K562 (cell line): Measurements from ENCODE around the gene NECAB3. TPM values are rescaled to one million over a fixed set of nuclear protein-coding genes. Genes with fewer than 3 reads are reported as not detected.

Source experiments
- CC2D1A ChIP-seq: fragments of 450-650 bp; IDR thresholded peaks from 2 replicates; pipeline ENCODE4 v1.6.1; 2017; ENCODE audit warnings: mild to moderate bottlenecking
- CHD2 ChIP-seq: IDR thresholded peaks from 2 replicates; pipeline ENCODE4 v1.6.1; 2011; ENCODE audit warnings: low read depth, low read length
- CREB1 ChIP-seq, 2 experiments: sonication (generic) in 1 of 2; formaldehyde crosslinking in 1 of 2; IDR thresholded peaks; 2 replicates each; pipeline versions ENCODE4 v1.6.1 to v1.8.0; 2012 to 2022; ENCODE audit warnings: inconsistent platforms in 1 of 2, mild to moderate bottlenecking in 1 of 2, missing genetic modification reagents in 1 of 2, moderate library complexity in 1 of 2
- CXXC5 ChIP-seq: fragments of 250-450 bp; sonication (Bioruptor Pico); IDR thresholded peaks from 2 replicates; pipeline ENCODE4 v1.8.0; 2022; ENCODE audit warnings: inconsistent platforms, mild to moderate bottlenecking, moderate library complexity
- ERF ChIP-seq: fragments of 450-650 bp; formaldehyde crosslinking; IDR thresholded peaks from 2 replicates; pipeline ENCODE4 v1.4.0; 2020; ENCODE audit warnings: mild to moderate bottlenecking, mixed read lengths
- FOXJ2 ChIP-seq: fragments of 200-800 bp; sonication (Bioruptor generic); IDR thresholded peaks from 2 replicates; pipeline ENCODE4 v1.6.1; 2016; ENCODE audit warnings: missing genetic modification characterization, missing compliant biosample characterization
- HDGF ChIP-seq: fragments of 450-650 bp; IDR thresholded peaks from 2 replicates; pipeline ENCODE4 v1.6.1; 2016
- KLF10 ChIP-seq: fragments of 250-450 bp; sonication (Bioruptor Pico); IDR thresholded peaks from 2 replicates; pipeline ENCODE4 v1.6.1; 2021; ENCODE audit warnings: matching md5 sums
- KLF16 ChIP-seq: IDR thresholded peaks from 2 replicates; pipeline ENCODE4 v1.6.1; 2016; ENCODE audit warnings: antibody characterized with exemption
- MTF1 ChIP-seq: fragments of 250-450 bp; sonication (Bioruptor Pico); IDR thresholded peaks from 2 replicates; pipeline ENCODE4 v1.9.0; 2021; ENCODE audit warnings: moderate library complexity, mild to moderate bottlenecking, inconsistent platforms, borderline replicate concordance
- NCOR1 ChIP-seq: fragments of 450-650 bp; IDR thresholded peaks from 2 replicates; pipeline ENCODE4 v1.6.1; 2016; ENCODE audit warnings: mild to moderate bottlenecking, moderate library complexity
- NEUROD1 ChIP-seq: fragments of 150-350 bp; IDR thresholded peaks from 2 replicates; pipeline ENCODE4 v1.6.1; 2014; ENCODE audit warnings: borderline replicate concordance, low read length, low read depth; ENCODE audit not compliant: partially characterized antibody
- NFE2 ChIP-seq: IDR thresholded peaks from 2 replicates; pipeline ENCODE4 v1.6.1; 2014; ENCODE audit warnings: antibody characterized with exemption, low read depth
- NONO ChIP-seq, 2 experiments: fragments of 200-400 bp in 1 of 2; fragments of 450-650 bp in 1 of 2; formaldehyde crosslinking in 1 of 2; IDR thresholded peaks; 2 replicates each; pipeline ENCODE4 v1.6.1; 2017; ENCODE audit warnings: low read depth in 2 of 2, mild to moderate bottlenecking in 2 of 2, moderate library complexity in 2 of 2, low read length in 1 of 2
- PURB ChIP-seq: sonication (generic); formaldehyde crosslinking; IDR thresholded peaks from 2 replicates; pipeline ENCODE4 v1.9.0; 2021; ENCODE audit warnings: low read depth, mild to moderate bottlenecking, missing genetic modification reagents
- RB1 ChIP-seq: fragments of 450-650 bp; IDR thresholded peaks from 2 replicates; pipeline ENCODE4 v1.6.1; 2017; ENCODE audit warnings: low read depth, mild to moderate bottlenecking
- RBBP5 ChIP-seq: fragments of 200-600 bp; sonication (generic); IDR thresholded peaks from 2 replicates; pipeline ENCODE4 v1.6.1; 2012; ENCODE audit warnings: borderline replicate concordance, mild to moderate bottlenecking, low read length, control low read depth, inconsistent platforms; ENCODE audit not compliant: insufficient read depth, poor library complexity, severe bottlenecking
- SETDB1 ChIP-seq: IDR thresholded peaks from one replicate; pipeline ENCODE4 v1.6.1; 2012; ENCODE audit warnings: low read length, control low read depth, inconsistent platforms
- SP1 ChIP-seq: sonication (generic); formaldehyde crosslinking; IDR thresholded peaks from 2 replicates; pipeline ENCODE4 v1.8.1; 2022; ENCODE audit warnings: mild to moderate bottlenecking, missing genetic modification reagents
- SRSF1 ChIP-seq: fragments of 200-400 bp; formaldehyde crosslinking; IDR thresholded peaks from 2 replicates; pipeline ENCODE4 v1.6.1; 2017; ENCODE audit warnings: mild to moderate bottlenecking, low read depth, low read length, moderate library complexity
- TBP ChIP-seq: optimal IDR thresholded peaks from 2 replicates; pipeline ENCODE3; 2011; ENCODE audit warnings: low read depth, low read length, improper control_type of control experiment
- TRIM28 ChIP-seq: fragments of 450-650 bp; IDR thresholded peaks from 2 replicates; pipeline ENCODE4 v1.6.1; 2017
- ZNF217 ChIP-seq: sonication (generic); formaldehyde crosslinking; IDR thresholded peaks from 2 replicates; pipeline ENCODE4 v1.8.0; 2022; ENCODE audit warnings: mild to moderate bottlenecking, missing genetic modification reagents
- ZNF316 ChIP-seq: fragments of 450-650 bp; IDR thresholded peaks from 2 replicates; pipeline ENCODE4 v1.6.1; 2016
- ZNF57 ChIP-seq: fragments of 450-650 bp; formaldehyde crosslinking; IDR thresholded peaks from 2 replicates; pipeline ENCODE4 v1.4.0; 2020; ENCODE audit warnings: mild to moderate bottlenecking, moderate library complexity
- ZNF707 ChIP-seq: fragments of 250-450 bp; sonication (Bioruptor Pico); conservative IDR thresholded peaks from 2 replicates; pipeline ENCODE4 v1.8.0; 2022; ENCODE audit warnings: inconsistent platforms, mild to moderate bottlenecking, moderate library complexity
- polyA plus RNA-seq, 8 experiments: library from polyadenylated mRNA; depleted of rRNA in 4 of 8; stranded (reverse) in 5 of 8; unstranded in 3 of 8; fragments of >200 nt; fragmentation: Nextera tagmentation in 2 of 8; fragmentation: Illumina TruSeq in 1 of 8; extraction: Ambion mirVana in 2 of 8; extraction: Trizol in 1 of 8; gene quantifications; 2 replicates each; pipeline versions ENCODE4 v1.2.1 to v1.2.3, GENCODE V29; 2011 to 2014; ENCODE audit warnings: inconsistent platforms in 1 of 8, missing spikeins in 1 of 8
- total RNA-seq, 7 experiments: library from RNA; depleted of rRNA in 6 of 7; stranded (reverse); fragments of >200 nt in 6 of 7; fragmentation: Illumina TruSeq in 2 of 7; extraction: Trizol in 2 of 7; gene quantifications; 2 replicates each; pipeline versions ENCODE4 v1.2.1 to v1.2.3, GENCODE V29; 2011 to 2021; ENCODE audit warnings: low replicate concordance in 1 of 7
- TF ChIP-seq, protein P1 (sequence below): sonication (generic); IDR thresholded peaks from 2 replicates; pipeline ENCODE4 v1.6.1; 2016
- TF ChIP-seq, protein P2 (sequence below): sonication (generic); formaldehyde crosslinking; IDR thresholded peaks from 2 replicates; pipeline ENCODE4 v1.4.0; 2020; ENCODE audit warnings: mild to moderate bottlenecking, missing genetic modification reagents

Gene NECAB3
- total and polyA plus RNA-seq, 9 of the 15 experiments (the other 6 are each of a cell fraction or from before 2014, with no cell fraction given), result 0.94 to 63.3 (median 31.5) TPM

DNA sequence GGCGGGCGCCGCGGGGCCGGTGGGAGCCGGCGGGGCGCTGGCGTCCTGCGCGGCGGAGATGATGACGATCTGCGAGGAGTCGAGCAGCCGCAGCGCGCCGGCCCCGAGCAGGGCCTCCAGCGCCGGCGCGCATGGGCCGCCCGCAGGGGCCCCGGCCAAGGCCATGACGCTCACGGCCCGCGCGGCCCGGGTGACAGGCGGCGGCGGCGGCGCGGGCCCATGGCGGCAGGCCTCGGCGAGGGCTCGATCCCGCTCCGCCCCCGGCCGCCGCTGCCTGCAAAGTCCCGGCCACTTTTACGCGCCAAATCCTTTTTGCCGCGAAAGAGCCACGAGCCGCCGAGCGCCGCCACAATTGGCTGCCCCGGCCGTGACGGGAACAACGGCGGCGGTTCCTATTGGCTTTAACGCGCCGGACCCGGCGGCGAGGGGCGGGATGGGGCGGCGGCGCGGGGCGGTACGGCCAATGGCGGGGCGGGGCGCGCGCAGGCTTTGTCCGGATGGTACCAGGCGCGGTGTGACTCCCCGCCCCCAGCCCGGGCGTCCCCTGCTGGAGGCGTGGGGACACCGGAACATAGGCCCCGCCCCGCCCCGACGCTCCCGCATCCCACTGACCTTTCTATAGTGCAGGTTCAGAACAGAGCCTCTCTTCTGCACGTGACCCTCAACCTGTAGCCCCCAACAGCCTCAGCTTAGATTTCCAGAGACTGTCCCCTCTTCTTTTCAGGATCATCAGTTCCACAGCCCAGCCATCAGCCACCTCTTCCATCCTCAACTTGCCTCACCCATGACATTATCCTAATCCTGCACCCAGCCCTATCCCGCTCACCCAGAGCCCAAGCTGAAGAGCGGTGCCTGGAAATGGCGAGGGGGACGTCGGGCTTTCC lies 12.1 kb upstream of the NECAB3 start, which contains the start of gene E2F1 (continued):
- TF ChIP-seq ZNF217 (CRISPR knock-in tag) (no peak), MTF1 (CRISPR knock-in tag) (no peak), ZNF707 (CRISPR knock-in tag) (no peak), CREB1 (IDR thresholded peaks at IDR 0.05) (peak; percentile 79), CREB1 (CRISPR knock-in tag; IDR thresholded peaks at IDR 0.05) (peak; percentile 80), CHD2 (peak; percentile 64), ZNF316 (no peak), FOXJ2 (tag) (no peak), CC2D1A (no peak), NFE2 (no peak), RBBP5 (peak; percentile 49), SP1 (CRISPR knock-in tag) (peak; percentile 77), ERF (0 out of 2 replicates have a peak, but pooled peaks have one; percentile 56), NCOR1 (no peak), CXXC5 (peak; percentile 88), ZNF57 (no peak), KLF10 (CRISPR knock-in tag) (no peak), PURB (CRISPR knock-in tag) (no peak), KLF16 (peak; percentile 53; the same call in 1 of the 2 replicates), NONO (IDR thresholded peaks at IDR 0.05; ENCODE audit: low read depth in 2 of 2, low read length in 1 of 2) (peak in 1 of 2 experiments; percentile 75; a peak in 1 of 4 replicates), SETDB1 (no peak), SRSF1 (no peak), RB1 (peak; percentile 99), TBP (peak; percentile 68), NEUROD1 (peak; percentile 80), HDGF (peak; percentile 77), TRIM28 (no peak)
- TF ChIP-seq, protein P1, sequence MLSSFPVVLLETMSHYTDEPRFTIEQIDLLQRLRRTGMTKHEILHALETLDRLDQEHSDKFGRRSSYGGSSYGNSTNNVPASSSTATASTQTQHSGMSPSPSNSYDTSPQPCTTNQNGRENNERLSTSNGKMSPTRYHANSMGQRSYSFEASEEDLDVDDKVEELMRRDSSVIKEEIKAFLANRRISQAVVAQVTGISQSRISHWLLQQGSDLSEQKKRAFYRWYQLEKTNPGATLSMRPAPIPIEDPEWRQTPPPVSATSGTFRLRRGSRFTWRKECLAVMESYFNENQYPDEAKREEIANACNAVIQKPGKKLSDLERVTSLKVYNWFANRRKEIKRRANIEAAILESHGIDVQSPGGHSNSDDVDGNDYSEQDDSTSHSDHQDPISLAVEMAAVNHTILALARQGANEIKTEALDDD, result no peak
- TF ChIP-seq, protein P2, sequence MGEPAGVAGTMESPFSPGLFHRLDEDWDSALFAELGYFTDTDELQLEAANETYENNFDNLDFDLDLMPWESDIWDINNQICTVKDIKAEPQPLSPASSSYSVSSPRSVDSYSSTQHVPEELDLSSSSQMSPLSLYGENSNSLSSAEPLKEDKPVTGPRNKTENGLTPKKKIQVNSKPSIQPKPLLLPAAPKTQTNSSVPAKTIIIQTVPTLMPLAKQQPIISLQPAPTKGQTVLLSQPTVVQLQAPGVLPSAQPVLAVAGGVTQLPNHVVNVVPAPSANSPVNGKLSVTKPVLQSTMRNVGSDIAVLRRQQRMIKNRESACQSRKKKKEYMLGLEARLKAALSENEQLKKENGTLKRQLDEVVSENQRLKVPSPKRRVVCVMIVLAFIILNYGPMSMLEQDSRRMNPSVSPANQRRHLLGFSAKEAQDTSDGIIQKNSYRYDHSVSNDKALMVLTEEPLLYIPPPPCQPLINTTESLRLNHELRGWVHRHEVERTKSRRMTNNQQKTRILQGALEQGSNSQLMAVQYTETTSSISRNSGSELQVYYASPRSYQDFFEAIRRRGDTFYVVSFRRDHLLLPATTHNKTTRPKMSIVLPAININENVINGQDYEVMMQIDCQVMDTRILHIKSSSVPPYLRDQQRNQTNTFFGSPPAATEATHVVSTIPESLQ, result no peak
